ENCODE results near the gene ZNF408. TPM values are rescaled to one million over a fixed set of nuclear protein-coding genes. Genes with fewer than 3 reads are reported as not detected.

Gene ZNF408
- total RNA-seq: 10 to 100 TPM; 11.4 to 12.0 TPM

GRCh38 chr11:46700241-46701077, at the start of gene ZNF408, which contains the start of gene ARHGAP1:
Gene ZNF408 (plus strand): TSS chr11:46701031. CDS start chr11:46701048, 17 bp downstream.
Gene ARHGAP1 (minus strand): TSS chr11:46700619. CDS start chr11:46696107, 4,512 bp downstream.
- ChIA-PET POLR2A (interaction anchor here (0.9 to 1.1 kb wide), 3 partner anchors 9 to 1065 kb away, joined by 3 read pairs; no protein-coding TSS in a partner anchor), CTCF (interaction anchor here (0.9 kb wide), 1 partner anchor 31 kb away, joined by 3 read pairs; no protein-coding TSS in a partner anchor)

GRCh38 chr11:46655631-46656030, 45.2 kb upstream of the ZNF408 start:
- POLR2A ChIA-PET: no interaction called here
- CTCF ChIA-PET: no interaction called here

- CTCF ChIA-PET: interaction anchor here (0.7 kb wide), 1 partner anchor 754 kb away, joined by 3 read pairs; no protein-coding TSS in a partner anchor
- POLR2A ChIA-PET: no interaction called here
Measured at GRCh38 chr11:46657186-46657585, 43.6 kb upstream of the ZNF408 start.

- POLR2A ChIA-PET: no interaction called here
- CTCF ChIA-PET: no interaction called here
Measured at GRCh38 chr11:46658259-46658658, 42.6 kb upstream of the ZNF408 start.

GRCh38 chr11:46659908-46660307, 40.9 kb upstream of the ZNF408 start:
- ChIA-PET CTCF (interaction anchor here (0.6 to 0.7 kb wide), 2 partner anchors 137 to 247 kb away, joined by 3 read pairs; no protein-coding TSS in a partner anchor), POLR2A (no interaction called here)

GRCh38 chr11:46661836-46662235, 39.0 kb upstream of the ZNF408 start:
- POLR2A ChIA-PET: no interaction called here
- CTCF ChIA-PET: interaction anchor here (0.7 kb wide), 2 partner anchors 488 to 609 kb away, joined by 3 to 4 read pairs; no protein-coding TSS in a partner anchor

- ChIA-PET CTCF (no interaction called here), POLR2A (no interaction called here)
Measured at GRCh38 chr11:46662366-46662765, 38.5 kb upstream of the ZNF408 start.

GRCh38 chr11:46663277-46663940, 37.4 kb upstream of the ZNF408 start:
- ChIA-PET CTCF (no interaction called here), POLR2A (no interaction called here)

- CTCF ChIA-PET: no interaction called here
- POLR2A ChIA-PET: no interaction called here
Measured at GRCh38 chr11:46664612-46665011, 36.2 kb upstream of the ZNF408 start.

GRCh38 chr11:46665356-46665755, 35.5 kb upstream of the ZNF408 start:
- CTCF ChIA-PET: no interaction called here
- POLR2A ChIA-PET: no interaction called here

GRCh38 chr11:46666516-46666915, 34.3 kb upstream of the ZNF408 start:
- ChIA-PET POLR2A (no interaction called here), CTCF (no interaction called here)

GRCh38 chr11:46667043-46667481, 33.8 kb upstream of the ZNF408 start:
- ChIA-PET CTCF (interaction anchor here (0.5 kb wide), 1 partner anchor 42 kb away, joined by 3 read pairs; no protein-coding TSS in a partner anchor), POLR2A (no interaction called here)

- CTCF ChIA-PET: interaction anchor here (1.3 kb wide), 1 partner anchor 51 kb away, joined by 3 read pairs; the partner anchor contains the start of gene ATG13
Measured at GRCh38 chr11:46668480-46669085, 32.2 kb upstream of the ZNF408 start.

GRCh38 chr11:46669711-46670139, 31.1 kb upstream of the ZNF408 start:
- ChIA-PET POLR2A (interaction anchor here (0.6 kb wide), 1 partner anchor 279 kb away, joined by 3 read pairs; no protein-coding TSS in a partner anchor), CTCF (interaction anchor here (1.0 to 1.3 kb wide), 3 partner anchors 31 to 146 kb away, joined by 3 read pairs; partner anchors contain the start of genes ARHGAP1, ATG13 and ZNF408)

More at GRCh38 chr11:46668480-46669085, 32.2 kb upstream of the ZNF408 start:
- POLR2A ChIA-PET: no interaction called here

- ChIA-PET CTCF (interaction anchor here (0.8 to 1.2 kb wide), 4 partner anchors 20 to 145 kb away, joined by 3 read pairs; partner anchors contain the start of genes ARHGAP1 and ZNF408), POLR2A (interaction anchor here (0.7 kb wide), 1 partner anchor 12 kb away, joined by 4 read pairs; no protein-coding TSS in a partner anchor)
Measured at GRCh38 chr11:46670521-46670920, 30.3 kb upstream of the ZNF408 start.

- POLR2A ChIA-PET: no interaction called here
- CTCF ChIA-PET: interaction anchor here (0.8 kb wide), 1 partner anchor 24 kb away, joined by 3 read pairs; no protein-coding TSS in a partner anchor
Measured at GRCh38 chr11:46671958-46672315, 28.9 kb upstream of the ZNF408 start.

GRCh38 chr11:46672381-46672839, 28.4 kb upstream of the ZNF408 start:
- ChIA-PET CTCF (interaction anchor here (0.8 kb wide), 1 partner anchor 24 kb away, joined by 3 read pairs; no protein-coding TSS in a partner anchor), POLR2A (no interaction called here)

GRCh38 chr11:46673713-46674462, 26.9 kb upstream of the ZNF408 start:
- CTCF ChIA-PET: no interaction called here
- POLR2A ChIA-PET: interaction anchor here (1.3 kb wide), 1 partner anchor 26 kb away, joined by 3 read pairs; the partner anchor contains the start of gene ARHGAP1
